Measurements from ENCODE around the gene ITPR1.

DNA sequence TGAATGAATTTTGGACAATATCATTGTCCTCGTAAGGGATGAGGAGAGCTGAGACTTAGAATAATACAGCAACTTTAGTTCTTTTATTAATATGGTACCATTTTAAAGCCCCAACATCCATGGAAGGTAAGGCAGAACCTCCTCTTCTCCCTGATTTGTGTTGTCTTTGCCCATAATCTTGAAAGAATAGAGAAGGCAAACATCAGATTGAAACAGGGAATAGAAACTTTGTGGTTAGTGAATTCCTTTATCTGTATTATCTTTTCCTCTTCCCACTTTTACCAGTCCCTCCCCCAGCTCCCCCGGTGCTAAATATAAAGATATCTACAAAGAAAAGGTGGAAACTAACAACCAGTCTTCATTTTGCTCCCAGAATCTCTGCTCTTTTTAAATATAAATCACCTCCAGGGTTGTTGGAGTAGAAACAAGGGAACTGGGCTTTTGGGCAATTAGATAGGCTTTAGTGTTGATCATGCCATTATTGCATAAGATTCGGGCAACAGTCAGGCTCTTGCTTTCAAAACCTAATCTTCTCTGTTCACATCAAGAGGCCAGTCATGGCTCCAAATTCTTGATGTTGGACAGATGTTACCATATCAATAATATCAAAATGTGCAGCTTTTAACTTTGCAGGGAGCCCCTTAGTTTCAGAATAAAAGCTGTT is 32.5 kb downstream of the ITPR1 start:
- TF ChIP-seq POLR2A (IDR thresholded peaks at IDR 0.05; ENCODE audit: low read length) (no peak), ZNF302 (CRISPR knock-in tag; IDR thresholded peaks at IDR 0.05) (no peak), CHD4 (IDR thresholded peaks at IDR 0.05; ENCODE audit: borderline replicate concordance) (no peak), EHMT2 (IDR thresholded peaks at IDR 0.05; ENCODE audit: low read depth) (no peak)
- TF ChIP-seq, protein P1, sequence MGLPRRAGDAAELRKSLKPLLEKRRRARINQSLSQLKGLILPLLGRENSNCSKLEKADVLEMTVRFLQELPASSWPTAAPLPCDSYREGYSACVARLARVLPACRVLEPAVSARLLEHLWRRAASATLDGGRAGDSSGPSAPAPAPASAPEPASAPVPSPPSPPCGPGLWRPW (IDR thresholded peaks at IDR 0.05) = no peak
- TF ChIP-seq, protein P2, sequence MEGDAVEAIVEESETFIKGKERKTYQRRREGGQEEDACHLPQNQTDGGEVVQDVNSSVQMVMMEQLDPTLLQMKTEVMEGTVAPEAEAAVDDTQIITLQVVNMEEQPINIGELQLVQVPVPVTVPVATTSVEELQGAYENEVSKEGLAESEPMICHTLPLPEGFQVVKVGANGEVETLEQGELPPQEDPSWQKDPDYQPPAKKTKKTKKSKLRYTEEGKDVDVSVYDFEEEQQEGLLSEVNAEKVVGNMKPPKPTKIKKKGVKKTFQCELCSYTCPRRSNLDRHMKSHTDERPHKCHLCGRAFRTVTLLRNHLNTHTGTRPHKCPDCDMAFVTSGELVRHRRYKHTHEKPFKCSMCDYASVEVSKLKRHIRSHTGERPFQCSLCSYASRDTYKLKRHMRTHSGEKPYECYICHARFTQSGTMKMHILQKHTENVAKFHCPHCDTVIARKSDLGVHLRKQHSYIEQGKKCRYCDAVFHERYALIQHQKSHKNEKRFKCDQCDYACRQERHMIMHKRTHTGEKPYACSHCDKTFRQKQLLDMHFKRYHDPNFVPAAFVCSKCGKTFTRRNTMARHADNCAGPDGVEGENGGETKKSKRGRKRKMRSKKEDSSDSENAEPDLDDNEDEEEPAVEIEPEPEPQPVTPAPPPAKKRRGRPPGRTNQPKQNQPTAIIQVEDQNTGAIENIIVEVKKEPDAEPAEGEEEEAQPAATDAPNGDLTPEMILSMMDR (IDR thresholded peaks at IDR 0.05) = no peak
- TF ChIP-seq, protein P3, sequence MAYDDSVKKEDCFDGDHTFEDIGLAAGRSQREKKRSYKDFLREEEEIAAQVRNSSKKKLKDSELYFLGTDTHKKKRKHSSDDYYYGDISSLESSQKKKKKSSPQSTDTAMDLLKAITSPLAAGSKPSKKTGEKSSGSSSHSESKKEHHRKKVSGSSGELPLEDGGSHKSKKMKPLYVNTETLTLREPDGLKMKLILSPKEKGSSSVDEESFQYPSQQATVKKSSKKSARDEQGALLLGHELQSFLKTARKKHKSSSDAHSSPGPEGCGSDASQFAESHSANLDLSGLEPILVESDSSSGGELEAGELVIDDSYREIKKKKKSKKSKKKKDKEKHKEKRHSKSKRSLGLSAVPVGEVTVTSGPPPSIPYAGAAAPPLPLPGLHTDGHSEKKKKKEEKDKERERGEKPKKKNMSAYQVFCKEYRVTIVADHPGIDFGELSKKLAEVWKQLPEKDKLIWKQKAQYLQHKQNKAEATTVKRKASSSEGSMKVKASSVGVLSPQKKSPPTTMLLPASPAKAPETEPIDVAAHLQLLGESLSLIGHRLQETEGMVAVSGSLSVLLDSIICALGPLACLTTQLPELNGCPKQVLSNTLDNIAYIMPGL (CRISPR knock-in tag; IDR thresholded peaks at IDR 0.05; ENCODE audit: borderline replicate concordance) = no peak
- TF ChIP-seq, protein P4, sequence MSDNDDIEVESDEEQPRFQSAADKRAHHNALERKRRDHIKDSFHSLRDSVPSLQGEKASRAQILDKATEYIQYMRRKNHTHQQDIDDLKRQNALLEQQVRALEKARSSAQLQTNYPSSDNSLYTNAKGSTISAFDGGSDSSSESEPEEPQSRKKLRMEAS (IDR thresholded peaks at IDR 0.05) = no peak
